Peyer's patch (tissue), 4 donors: ENCODE results near the gene COPG2.

ENCODE experiments used
- POLR2A ChIP-seq, 2 donors: fragments of 450-650 bp; IDR thresholded peaks; one replicate each; pipeline ENCODE4 v1.5.1; 2017; ENCODE audit warnings: antibody characterized with exemption in 2 of 2, mild to moderate bottlenecking in 2 of 2, moderate library complexity in 2 of 2
- TF ChIP-seq, protein P1 (sequence below), 6 experiments: fragments of 450-650 bp in 4 of 6; fragments of 200-600 bp in 2 of 6; sonication (generic) in 1 of 6; IDR thresholded peaks; one replicate each; pipeline ENCODE4 v1.5.1; 2017 to 2019; ENCODE audit warnings: antibody characterized with exemption in 6 of 6, mild to moderate bottlenecking in 3 of 6, moderate library complexity in 1 of 6

DNA sequence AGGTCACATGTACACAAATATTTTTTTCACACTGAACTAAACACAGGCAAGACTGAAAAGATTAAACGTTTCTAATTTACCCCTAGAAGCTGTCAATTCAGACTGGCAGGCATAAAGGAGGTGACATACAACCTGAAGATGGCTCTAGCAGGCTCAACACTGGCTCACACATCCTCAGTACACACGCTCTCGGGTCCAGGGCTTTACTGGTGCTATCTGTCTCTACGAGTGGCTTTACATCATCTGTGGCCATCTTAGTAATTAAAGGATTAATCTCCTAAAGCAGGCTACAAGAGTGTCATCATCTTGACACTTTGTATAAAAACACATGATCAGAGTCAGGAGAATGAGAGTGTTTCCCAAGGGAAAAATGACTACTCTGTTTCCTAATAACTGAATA lies 57.3 kb downstream of the COPG2 start:
- TF ChIP-seq, protein P1, sequence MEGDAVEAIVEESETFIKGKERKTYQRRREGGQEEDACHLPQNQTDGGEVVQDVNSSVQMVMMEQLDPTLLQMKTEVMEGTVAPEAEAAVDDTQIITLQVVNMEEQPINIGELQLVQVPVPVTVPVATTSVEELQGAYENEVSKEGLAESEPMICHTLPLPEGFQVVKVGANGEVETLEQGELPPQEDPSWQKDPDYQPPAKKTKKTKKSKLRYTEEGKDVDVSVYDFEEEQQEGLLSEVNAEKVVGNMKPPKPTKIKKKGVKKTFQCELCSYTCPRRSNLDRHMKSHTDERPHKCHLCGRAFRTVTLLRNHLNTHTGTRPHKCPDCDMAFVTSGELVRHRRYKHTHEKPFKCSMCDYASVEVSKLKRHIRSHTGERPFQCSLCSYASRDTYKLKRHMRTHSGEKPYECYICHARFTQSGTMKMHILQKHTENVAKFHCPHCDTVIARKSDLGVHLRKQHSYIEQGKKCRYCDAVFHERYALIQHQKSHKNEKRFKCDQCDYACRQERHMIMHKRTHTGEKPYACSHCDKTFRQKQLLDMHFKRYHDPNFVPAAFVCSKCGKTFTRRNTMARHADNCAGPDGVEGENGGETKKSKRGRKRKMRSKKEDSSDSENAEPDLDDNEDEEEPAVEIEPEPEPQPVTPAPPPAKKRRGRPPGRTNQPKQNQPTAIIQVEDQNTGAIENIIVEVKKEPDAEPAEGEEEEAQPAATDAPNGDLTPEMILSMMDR (IDR thresholded peaks at IDR 0.05), result no peak
- TF ChIP-seq POLR2A (IDR thresholded peaks at IDR 0.05), result no peak
